Neutrophil (primary cell): ENCODE data around the gene RB1.

ENCODE experiments used
- H3K27ac ChIP-seq: fragments of 200-600 bp; sonication (generic); 2 replicates; pipeline ENCODE4 v1.5.1; 2016; ENCODE audit warnings: mild to moderate bottlenecking, moderate library complexity
- H3K27me3 ChIP-seq: fragments of 200-600 bp; sonication (generic); 2 replicates; pipeline ENCODE4 v1.6.0; 2016; ENCODE audit warnings: mild to moderate bottlenecking
- H3K36me3 ChIP-seq: fragments of 200-600 bp; sonication (generic); 2 replicates; pipeline ENCODE4 v1.5.1; 2017
- H3K4me1 ChIP-seq, 2 experiments: fragments of 200-600 bp in 1 of 2; sonication (generic) in 1 of 2; 1 replicate in 1 of 2; 2 replicates in 1 of 2; pipeline versions ENCODE4 v1.5.1 to v1.6.1; 2013 to 2016; ENCODE audit warnings: low read depth in 1 of 2, low read length in 1 of 2, mild to moderate bottlenecking in 1 of 2, moderate library complexity in 1 of 2; ENCODE audit not compliant: control insufficient read depth in 1 of 2, insufficient read depth in 1 of 2
- H3K4me3 ChIP-seq, 2 experiments: fragments of 200-600 bp in 1 of 2; sonication (generic) in 1 of 2; 1 replicate in 1 of 2; 2 replicates in 1 of 2; pipeline ENCODE4 v1.5.1; 2013 to 2016; ENCODE audit warnings: low read depth in 1 of 2, low read length in 1 of 2, mild to moderate bottlenecking in 1 of 2, moderate library complexity in 1 of 2
- H3K9me3 ChIP-seq: fragments of 200-600 bp; sonication (generic); 2 replicates; pipeline ENCODE4 v1.5.1; 2016
- CTCF ChIP-seq: fragments of 200-600 bp; sonication (generic); IDR thresholded peaks from 2 replicates; pipeline ENCODE4 v1.5.1; 2016; ENCODE audit warnings: antibody characterized with exemption

The RB1 gene

GRCh38 chr13:48497669-48498068, 194.1 kb downstream of the RB1 start:
- no peak for TF ChIP-seq CTCF
- H3K36me3 ChIP-seq, result peaks cover 32% of the 10 kb centered on the region
- H3K9me3 ChIP-seq, result no peaks in the 10 kb centered on the region
- H3K27ac ChIP-seq, result no peak overlapping the region
- no peaks in the 10 kb centered on the region for H3K27me3 ChIP-seq
- peaks cover 31 to 33% of the 10 kb centered on the region in 2 experiments for H3K4me1 ChIP-seq
- no peak overlapping the region for H3K4me3 ChIP-seq

GRCh38 chr13:48500652-48501197, 197.2 kb downstream of the RB1 start:
- no peaks in the 10 kb centered on the region for H3K9me3 ChIP-seq
- peaks cover 34 to 35% of the 10 kb centered on the region in 2 experiments for H3K4me1 ChIP-seq
- peak overlapping the region; percentile 3 to 28 for H3K4me3 ChIP-seq
- peak overlapping the region; percentile 81 for H3K27ac ChIP-seq
- no peak for TF ChIP-seq CTCF
- peaks cover 28% of the 10 kb centered on the region for H3K36me3 ChIP-seq
- H3K27me3 ChIP-seq, result no peaks in the 10 kb centered on the region

GRCh38 chr13:48501705-48502104, 198.2 kb downstream of the RB1 start:
- Histone ChIP-seq H3K9me3 (no peaks in the 10 kb centered on the region), H3K4me3 (no peak overlapping the region), H3K36me3 (peaks cover 22% of the 10 kb centered on the region), H3K4me1 (peaks cover 44 to 45% of the 10 kb centered on the region in 2 experiments), H3K27ac (peak overlapping the region; percentile 81), H3K27me3 (no peaks in the 10 kb centered on the region)
- no peak for TF ChIP-seq CTCF

- H3K4me1 ChIP-seq, result peaks cover 49 to 50% of the 10 kb centered on the region in 2 experiments
- H3K9me3 ChIP-seq, result no peaks in the 10 kb centered on the region
- H3K27ac ChIP-seq, result peak overlapping the region; percentile 94
- no peak overlapping the region for H3K4me3 ChIP-seq
- no peaks in the 10 kb centered on the region for H3K27me3 ChIP-seq
- H3K36me3 ChIP-seq, result peaks cover 15% of the 10 kb centered on the region
- TF ChIP-seq CTCF, result no peak
Measured at GRCh38 chr13:48502601-48503319, 199.2 kb downstream of the RB1 start.

- Histone ChIP-seq H3K9me3 (no peaks in the 10 kb centered on the region), H3K27ac (peak overlapping the region; percentile 94), H3K4me3 (no peak overlapping the region), H3K36me3 (peaks cover 18% of the 10 kb centered on the region), H3K4me1 (peaks cover 49 to 50% of the 10 kb centered on the region in 2 experiments), H3K27me3 (no peaks in the 10 kb centered on the region)
- no peak for TF ChIP-seq CTCF
Measured at GRCh38 chr13:48504606-48505005, 201.1 kb downstream of the RB1 start.
